HEK293 (cell line): ENCODE data around the gene UQCC3.

Experiments
- BCL11A ChIP-seq: fragments of 450-650 bp; formaldehyde crosslinking; IDR thresholded peaks from 2 replicates; pipeline ENCODE4 v1.5.1; 2016; ENCODE audit warnings: low read depth, missing biosample characterization, missing genetic modification characterization
- KLF17 ChIP-seq: fragments of 450-650 bp; formaldehyde crosslinking; IDR thresholded peaks from 2 replicates; pipeline ENCODE4 v1.5.1; 2016; ENCODE audit warnings: missing biosample characterization, missing genetic modification characterization
- KLF8 ChIP-seq: fragments of 450-650 bp; formaldehyde crosslinking; IDR thresholded peaks from 2 replicates; pipeline ENCODE4 v1.5.1; 2016; ENCODE audit warnings: missing biosample characterization, missing genetic modification characterization
- PBX3 ChIP-seq: sonication (generic); formaldehyde crosslinking; IDR thresholded peaks from 2 replicates; pipeline ENCODE4 v1.8.1; 2022; ENCODE audit warnings: mild to moderate bottlenecking, moderate library complexity, missing genetic modification reagents
- PRDM4 ChIP-seq: fragments of 450-650 bp; formaldehyde crosslinking; IDR thresholded peaks from 2 replicates; pipeline ENCODE4 v1.5.1; 2017; ENCODE audit warnings: missing biosample characterization, missing genetic modification characterization
- SCRT1 ChIP-seq: fragments of 450-650 bp; formaldehyde crosslinking; IDR thresholded peaks from 2 replicates; pipeline ENCODE4 v1.5.1; 2016; ENCODE audit warnings: missing biosample characterization, missing genetic modification characterization, borderline replicate concordance
- ZBTB1 ChIP-seq: fragments of 450-650 bp; formaldehyde crosslinking; IDR thresholded peaks from 2 replicates; pipeline ENCODE4 v1.5.1; 2016; ENCODE audit warnings: missing biosample characterization, missing genetic modification characterization
- ZBTB49 ChIP-seq: fragments of 450-650 bp; formaldehyde crosslinking; IDR thresholded peaks from 2 replicates; pipeline ENCODE4 v1.5.1; 2016; ENCODE audit warnings: missing biosample characterization, missing genetic modification characterization, low read depth
- ZBTB7A ChIP-seq: fragments of 450-650 bp; formaldehyde crosslinking; IDR thresholded peaks from 2 replicates; pipeline ENCODE4 v1.5.1; 2016; ENCODE audit warnings: low read depth, missing biosample characterization, missing genetic modification characterization
- ZFP3 ChIP-seq: fragments of 450-650 bp; formaldehyde crosslinking; IDR thresholded peaks from 2 replicates; pipeline ENCODE4 v1.5.1; 2016; ENCODE audit warnings: low read depth, missing biosample characterization, missing genetic modification characterization
- ZFP41 ChIP-seq: fragments of 450-650 bp; formaldehyde crosslinking; IDR thresholded peaks from 2 replicates; pipeline ENCODE4 v1.5.1; 2016; ENCODE audit warnings: missing biosample characterization, missing genetic modification characterization, borderline replicate concordance
- ZIC2 ChIP-seq: fragments of 450-650 bp; formaldehyde crosslinking; IDR thresholded peaks from 2 replicates; pipeline ENCODE4 v1.5.1; 2016; ENCODE audit warnings: missing biosample characterization, missing genetic modification characterization
- ZNF132 ChIP-seq: fragments of 450-650 bp; formaldehyde crosslinking; IDR thresholded peaks from 2 replicates; pipeline ENCODE4 v1.5.1; 2017; ENCODE audit warnings: missing biosample characterization, missing genetic modification characterization, borderline replicate concordance
- ZNF18 ChIP-seq: fragments of 450-650 bp; formaldehyde crosslinking; IDR thresholded peaks from 2 replicates; pipeline ENCODE4 v1.5.1; 2016; ENCODE audit warnings: missing biosample characterization, missing genetic modification characterization
- ZNF274 ChIP-seq, 2 experiments: fragments of 200-500 bp in 1 of 2; fragments of 450-650 bp in 1 of 2; sonication (Bioruptor generic) in 1 of 2; formaldehyde crosslinking in 1 of 2; IDR thresholded peaks; 2 replicates each; pipeline versions ENCODE4 v1.5.1 to v1.6.1; 2014 to 2016; ENCODE audit warnings: borderline replicate concordance in 1 of 2, inconsistent platforms in 1 of 2, low read length in 1 of 2, missing biosample characterization in 1 of 2, missing genetic modification characterization in 1 of 2
- ZNF280D ChIP-seq: fragments of 450-650 bp; formaldehyde crosslinking; IDR thresholded peaks from 2 replicates; pipeline ENCODE4 v1.5.1; 2016; ENCODE audit warnings: missing biosample characterization, missing genetic modification characterization
- ZNF391 ChIP-seq: fragments of 450-650 bp; formaldehyde crosslinking; IDR thresholded peaks from 2 replicates; pipeline ENCODE4 v1.5.1; 2016; ENCODE audit warnings: low read depth, missing biosample characterization, missing genetic modification characterization, borderline replicate concordance
- ZNF514 ChIP-seq: fragments of 450-650 bp; formaldehyde crosslinking; IDR thresholded peaks from 2 replicates; pipeline ENCODE4 v1.5.1; 2016; ENCODE audit warnings: missing biosample characterization, missing genetic modification characterization
- ZNF518A ChIP-seq: fragments of 450-650 bp; formaldehyde crosslinking; conservative IDR thresholded peaks from 2 replicates; pipeline ENCODE4 v1.5.1; 2016; ENCODE audit warnings: low read depth, missing biosample characterization, missing genetic modification characterization
- ZNF677 ChIP-seq: fragments of 450-650 bp; IDR thresholded peaks from 2 replicates; pipeline ENCODE4 v1.5.0; 2018; ENCODE audit warnings: missing biosample characterization, mild to moderate bottlenecking, missing genetic modification characterization, moderate library complexity
- ZNF747 ChIP-seq: fragments of 450-650 bp; formaldehyde crosslinking; IDR thresholded peaks from 2 replicates; pipeline ENCODE4 v1.5.1; 2016; ENCODE audit warnings: missing biosample characterization, missing genetic modification characterization

The UQCC3 gene

GRCh38 chr11:62689421-62690183, 18.1 kb downstream of the UQCC3 start, which contains the start of gene LRRN4CL (continued):
- TF ChIP-seq ZNF274 (IDR thresholded peaks at IDR 0.05; ENCODE audit: low read length): no peak
- TF ChIP-seq ZNF274 (tag by site-specific recombination; IDR thresholded peaks at IDR 0.05; ENCODE audit: borderline replicate concordance): no peak
- TF ChIP-seq PRDM4 (tag by site-specific recombination): no peak
- no peak for TF ChIP-seq KLF17
- TF ChIP-seq ZIC2: no peak
- no peak for TF ChIP-seq ZBTB7A (tag by site-specific recombination)
- no peak for TF ChIP-seq BCL11A (tag by site-specific recombination)
- no peak for TF ChIP-seq ZNF677 (tag by site-specific recombination)
- no peak for TF ChIP-seq ZBTB1 (tag by site-specific recombination)
- TF ChIP-seq ZFP41 (tag by site-specific recombination): no peak
- TF ChIP-seq ZNF18 (tag by site-specific recombination): no peak
- no peak for TF ChIP-seq ZNF518A (tag by site-specific recombination)
- TF ChIP-seq ZNF514 (tag by site-specific recombination): no peak
- no peak for TF ChIP-seq SCRT1
- no peak for TF ChIP-seq ZNF132 (tag by site-specific recombination)
- no peak for TF ChIP-seq ZFP3 (tag by site-specific recombination)
- TF ChIP-seq PBX3 (CRISPR knock-in tag): no peak
- peak; percentile 54; the same call in 1 of the 2 replicates for TF ChIP-seq KLF8 (tag by site-specific recombination)
- TF ChIP-seq ZNF391 (tag by site-specific recombination): no peak
- no peak for TF ChIP-seq ZBTB49 (tag by site-specific recombination)
- no peak for TF ChIP-seq ZNF747
- TF ChIP-seq ZNF280D (tag by site-specific recombination): no peak
